GM19099 (cell line): ENCODE measurements around the gene DMD.

ENCODE experiments used
- POLR2A ChIP-seq: IDR thresholded peaks from 3 replicates; pipeline ENCODE4 v1.6.1; 2011; ENCODE audit warnings: low read depth; ENCODE audit not compliant: insufficient read length; ENCODE audit errors: extremely low read depth

DMD gene

DNA sequence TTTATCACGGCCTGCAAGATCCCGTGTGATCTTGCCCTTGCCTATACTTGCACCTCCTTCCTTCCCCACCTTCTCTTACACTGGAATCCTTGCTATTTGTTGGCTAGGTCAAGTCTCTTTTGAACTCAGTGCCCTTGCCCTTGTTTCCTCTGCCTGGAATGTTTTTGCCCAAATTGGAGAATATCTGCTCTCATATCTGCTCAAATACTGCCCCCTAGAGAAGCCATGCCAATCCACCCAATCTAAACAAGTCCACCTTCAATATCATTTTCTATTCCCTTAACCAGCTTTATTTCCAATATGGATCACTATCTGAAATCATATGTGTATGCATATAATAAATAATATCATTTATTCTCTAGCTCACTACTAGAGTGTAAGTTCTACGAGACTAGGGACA, 1095.3 kb downstream of the DMD start:
- TF ChIP-seq POLR2A = no peak

DNA sequence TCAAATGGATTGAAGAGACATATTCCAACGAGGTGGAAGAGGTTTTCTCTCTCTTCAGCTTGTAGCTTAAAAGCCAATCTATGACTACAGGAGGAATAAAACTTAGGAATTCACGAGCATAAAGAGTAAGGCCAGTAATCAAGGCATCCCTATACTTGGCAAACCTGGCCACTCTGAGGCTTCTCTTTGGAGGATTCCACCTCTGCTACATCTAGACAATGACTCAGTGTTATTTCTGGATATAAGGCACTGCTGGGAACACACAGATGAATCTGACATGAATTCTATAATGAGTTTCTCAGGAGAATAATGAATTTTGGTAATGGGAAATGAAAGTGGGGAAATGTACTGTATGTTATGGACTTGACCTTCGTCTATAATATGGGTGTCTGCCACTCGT, 1123.7 kb downstream of the DMD start:
- TF ChIP-seq POLR2A = no peak

- no peak for TF ChIP-seq POLR2A
These were observed 1126.6 kb downstream of the DMD start for GRCh38 chrX:32084757-32085156.

GRCh38 chrX:32048285-32048684, 1163.1 kb downstream of the DMD start:
- no peak for TF ChIP-seq POLR2A

GRCh38 chrX:32045149-32045548, 1166.2 kb downstream of the DMD start:
- no peak for TF ChIP-seq POLR2A

- no peak for TF ChIP-seq POLR2A
These were observed 1170.2 kb downstream of the DMD start for GRCh38 chrX:32041181-32041580.

DNA sequence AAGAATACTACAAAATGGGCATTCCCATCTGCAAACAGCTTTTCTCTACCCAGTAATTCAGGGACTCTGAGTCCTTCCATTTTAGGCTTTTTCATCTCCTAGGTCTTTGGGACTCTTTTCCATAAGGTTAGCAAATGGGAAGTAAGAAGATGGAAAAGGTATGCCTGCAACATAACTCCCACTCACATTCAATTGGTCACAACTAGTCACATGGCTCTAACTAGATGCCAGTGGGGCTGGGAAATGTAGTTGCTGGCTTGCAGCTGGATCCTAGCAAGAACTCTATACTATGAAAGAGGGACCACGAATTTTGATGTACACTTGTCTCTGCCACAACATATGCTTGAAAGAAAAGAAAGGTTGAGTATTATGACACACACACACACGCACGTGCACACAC, 1184.6 kb downstream of the DMD start:
- no peak for TF ChIP-seq POLR2A

DNA sequence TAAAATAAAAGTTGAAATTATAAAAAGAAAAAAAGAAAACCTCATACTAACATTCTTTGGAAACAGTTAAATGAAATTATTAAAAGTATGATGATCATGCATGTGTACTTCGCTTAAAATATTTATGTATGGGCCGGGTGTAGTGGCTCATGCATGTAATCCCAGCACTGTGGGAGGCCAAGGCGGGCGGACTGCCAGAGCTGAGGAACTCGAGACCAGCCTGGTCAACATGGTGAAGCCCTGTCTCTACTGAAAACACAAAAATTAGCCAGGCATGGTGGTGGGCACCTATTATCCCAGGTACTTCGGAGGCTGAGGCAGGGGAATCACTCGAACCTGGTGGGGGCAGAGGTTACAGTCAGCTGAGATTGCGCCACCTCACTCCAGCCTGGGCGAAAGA, 1187.3 kb downstream of the DMD start:
- no peak for TF ChIP-seq POLR2A

DNA sequence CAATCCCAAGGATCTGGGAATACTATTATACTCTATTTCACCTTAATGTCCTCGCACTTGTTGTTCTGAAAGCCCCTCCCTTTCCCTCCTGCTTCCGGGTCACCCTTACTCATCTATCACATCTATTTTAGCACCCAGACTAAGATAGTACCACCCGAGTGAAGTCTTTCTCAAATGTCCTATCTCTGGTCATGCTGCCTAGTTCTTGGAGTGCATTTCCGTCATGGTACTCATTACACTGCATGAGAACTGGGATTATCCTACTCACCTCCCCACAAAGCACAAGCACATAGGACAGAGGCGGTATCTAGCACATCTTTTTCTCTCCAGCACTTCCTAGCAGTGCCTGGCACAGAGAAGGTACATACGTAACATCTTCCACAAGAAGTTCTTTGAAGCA, 1195.2 kb downstream of the DMD start:
- TF ChIP-seq POLR2A = no peak

GRCh38 chrX:32010948-32011347, 1200.4 kb downstream of the DMD start:
- TF ChIP-seq POLR2A = no peak

GRCh38 chrX:32010212-32010611, 1201.1 kb downstream of the DMD start:
- TF ChIP-seq POLR2A = no peak

DNA sequence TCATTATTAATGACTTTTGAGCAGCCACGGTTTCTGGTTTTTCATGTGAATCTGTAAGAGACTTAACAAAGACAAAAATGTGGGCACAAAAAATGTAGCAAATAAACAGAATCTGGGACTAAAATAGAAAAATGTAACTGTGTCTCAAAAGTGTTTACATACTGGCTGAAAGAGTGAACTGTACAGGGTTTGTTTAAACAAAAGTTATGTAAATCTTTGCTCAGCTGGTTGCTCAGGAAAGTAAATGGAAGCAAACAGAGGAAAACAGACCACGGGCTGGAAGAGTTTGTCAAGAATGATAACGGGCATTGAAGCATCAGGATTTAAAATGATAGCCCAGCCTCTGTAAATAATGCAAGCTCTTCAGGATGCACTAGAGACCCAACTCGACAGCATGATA, 1217.7 kb downstream of the DMD start:
- no peak for TF ChIP-seq POLR2A

DNA sequence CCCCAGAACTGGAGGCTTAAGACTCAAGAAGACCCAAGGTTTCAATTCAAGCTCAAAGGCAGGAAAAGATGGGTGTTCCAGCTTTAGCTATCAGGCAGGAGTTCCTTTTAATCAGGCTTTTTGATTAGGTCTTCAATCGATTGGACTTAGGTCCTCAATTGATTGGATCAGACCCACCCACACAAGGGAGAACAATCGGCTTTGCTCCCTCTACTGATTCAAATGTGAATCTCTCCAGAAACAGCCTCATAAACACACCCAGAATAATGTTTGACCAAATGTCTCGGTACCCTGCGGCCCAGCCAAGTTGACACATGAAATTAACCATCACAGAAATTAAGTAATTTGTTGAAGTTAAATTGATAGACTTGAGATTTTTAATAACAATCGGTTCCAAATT, 1222.4 kb downstream of the DMD start:
- TF ChIP-seq POLR2A = no peak

DNA sequence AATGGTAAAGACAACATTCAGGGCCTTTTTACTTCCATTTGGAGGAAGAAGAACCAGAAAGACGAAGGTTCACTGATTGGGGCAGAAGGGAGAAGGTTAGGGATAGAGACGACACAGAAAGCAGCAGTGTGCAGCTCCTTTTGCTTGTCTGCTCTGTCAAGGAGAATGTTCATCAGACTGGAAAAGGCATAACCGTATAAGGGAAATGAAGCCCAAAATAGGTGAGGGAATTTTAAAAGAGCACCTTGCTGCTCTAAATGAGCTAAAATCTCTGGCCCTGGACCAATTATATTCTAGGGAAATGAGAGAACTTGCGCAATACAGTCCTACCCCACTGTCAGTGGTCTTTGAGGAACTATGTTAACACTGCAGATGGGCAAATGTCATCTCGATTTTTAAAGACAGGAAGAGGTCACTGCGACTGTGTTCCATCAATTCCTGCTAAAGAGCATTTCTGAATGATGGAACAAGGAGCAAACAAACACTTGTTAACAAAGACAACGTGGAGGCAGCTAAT, 1229.7 kb downstream of the DMD start:
- no peak for TF ChIP-seq POLR2A

DNA sequence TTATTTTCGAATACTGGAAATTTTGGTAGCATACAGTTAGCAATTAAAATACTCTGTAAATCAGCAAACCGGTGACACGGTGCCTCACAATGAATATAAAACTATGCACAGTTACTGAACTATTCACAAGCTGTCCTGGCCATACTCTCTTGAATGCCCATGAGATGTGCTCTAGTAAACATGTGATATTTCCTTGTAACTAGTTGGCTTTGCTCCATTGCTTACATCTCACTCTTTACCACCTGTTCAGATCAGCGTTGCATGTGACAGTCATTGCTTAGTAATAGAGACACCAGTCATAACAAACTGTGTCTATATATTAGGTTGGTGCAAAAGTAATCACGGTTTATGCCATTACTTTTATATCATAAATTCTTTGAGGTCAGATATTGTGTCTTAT, 1241.6 kb downstream of the DMD start:
- no peak for TF ChIP-seq POLR2A

GRCh38 chrX:31962256-31962655, 1249.1 kb downstream of the DMD start:
- no peak for TF ChIP-seq POLR2A

GRCh38 chrX:31934842-31935370, 1276.4 kb downstream of the DMD start:
- no peak for TF ChIP-seq POLR2A
